SH-SY5Y (cell line): Measurements from ENCODE around the gene SHB.

Experiments used
- GATA2 ChIP-seq: IDR thresholded peaks from 2 replicates; pipeline ENCODE4 v1.6.1; 2011; ENCODE audit warnings: mild to moderate bottlenecking, low read depth, low read length
- GATA3 ChIP-seq: IDR thresholded peaks from 2 replicates; pipeline ENCODE4 v1.6.1; 2011; ENCODE audit warnings: low read depth, mild to moderate bottlenecking, low read length, moderate library complexity

The SHB gene

GRCh38 chr9:37956904-37957663, 111.9 kb downstream of the SHB start:
- TF ChIP-seq GATA3 (no peak), GATA2 (no peak)

GRCh38 chr9:37956423-37956820, 112.6 kb downstream of the SHB start:
- TF ChIP-seq GATA2, result no peak
- no peak for TF ChIP-seq GATA3

DNA sequence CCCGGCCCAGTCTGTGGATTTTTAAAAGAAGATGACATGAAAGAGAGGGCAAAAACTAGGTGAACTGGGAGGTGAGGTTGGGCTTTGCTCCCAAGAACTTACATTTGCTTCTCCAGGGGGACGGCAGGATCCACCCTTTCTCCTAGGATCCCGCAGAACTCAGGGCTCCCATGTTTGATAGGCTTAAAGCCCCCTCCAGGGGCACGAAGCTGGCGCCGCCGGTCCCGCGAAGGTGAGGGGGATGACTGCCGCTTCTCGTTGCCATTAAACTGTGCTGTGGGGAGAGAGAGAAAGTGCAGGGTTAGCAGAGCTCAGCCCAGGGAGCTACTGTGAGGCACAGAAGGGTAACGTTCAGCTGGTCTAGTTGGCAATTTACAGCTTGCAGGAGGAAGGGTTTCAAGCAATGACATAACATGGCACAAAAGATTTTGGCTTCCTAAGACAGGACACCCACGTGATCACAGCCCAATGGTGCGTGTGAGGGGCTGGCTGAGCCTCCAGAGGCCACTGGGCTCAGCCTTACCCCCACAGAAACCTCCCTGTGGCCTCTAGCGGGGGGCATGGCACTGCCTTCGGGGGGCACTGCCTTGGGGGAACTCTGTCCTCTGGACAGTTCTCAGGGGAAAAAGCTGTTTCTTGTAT, 113.1 kb downstream of the SHB start:
- TF ChIP-seq GATA3 (no peak), GATA2 (no peak)

DNA sequence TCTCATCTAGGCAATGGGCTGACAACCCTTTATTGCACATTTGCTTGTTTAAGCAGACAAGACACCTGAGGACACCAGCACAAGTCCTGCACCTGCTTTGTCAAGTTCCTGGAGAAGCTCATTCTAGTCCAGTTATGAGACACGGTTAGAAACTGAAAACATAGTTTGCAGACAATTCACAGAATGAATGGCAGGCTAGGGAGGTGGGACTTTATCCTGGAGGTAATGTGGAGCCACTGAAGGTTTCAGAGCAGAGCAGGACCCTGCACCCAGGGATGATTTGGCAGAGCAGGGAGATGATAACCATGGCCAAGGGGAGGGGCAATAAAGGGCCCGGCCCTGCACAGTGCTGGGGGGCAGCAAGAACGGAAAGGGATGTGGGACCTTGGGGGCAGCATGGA, 114.4 kb downstream of the SHB start:
- TF ChIP-seq GATA2, result no peak

DNA sequence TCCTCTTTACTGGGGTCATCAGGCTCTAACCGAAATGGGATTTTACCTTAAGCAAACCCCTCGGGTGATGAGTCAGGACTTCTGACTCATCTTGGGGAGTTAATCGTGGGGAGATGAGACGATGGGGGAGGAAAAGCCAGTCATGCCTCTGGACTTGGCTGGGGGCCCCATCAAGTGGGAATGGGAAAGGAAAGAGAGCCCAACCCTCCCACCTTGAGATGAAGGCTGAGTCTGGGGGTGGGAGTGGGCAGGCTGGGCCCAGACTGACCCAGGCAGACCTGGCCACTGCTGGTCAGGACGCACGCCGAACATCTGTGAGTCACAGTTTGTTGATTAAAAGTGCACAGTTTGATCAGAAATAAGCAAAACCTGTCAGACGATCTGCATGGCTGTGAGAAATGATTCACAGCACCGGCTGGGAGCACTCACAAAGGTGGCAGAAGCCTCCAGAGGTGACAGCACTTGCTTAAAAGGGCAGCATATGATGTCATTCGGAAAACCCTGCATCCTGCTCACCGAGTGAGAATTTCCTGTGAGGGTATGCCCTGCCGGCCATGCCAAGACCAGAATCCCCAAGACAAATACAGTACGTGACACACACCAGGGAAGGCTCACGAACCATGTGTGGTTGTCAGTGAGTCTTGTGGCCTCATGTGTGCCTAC, 115.1 kb downstream of the SHB start:
- TF ChIP-seq GATA3 (no peak), GATA2 (no peak)

DNA sequence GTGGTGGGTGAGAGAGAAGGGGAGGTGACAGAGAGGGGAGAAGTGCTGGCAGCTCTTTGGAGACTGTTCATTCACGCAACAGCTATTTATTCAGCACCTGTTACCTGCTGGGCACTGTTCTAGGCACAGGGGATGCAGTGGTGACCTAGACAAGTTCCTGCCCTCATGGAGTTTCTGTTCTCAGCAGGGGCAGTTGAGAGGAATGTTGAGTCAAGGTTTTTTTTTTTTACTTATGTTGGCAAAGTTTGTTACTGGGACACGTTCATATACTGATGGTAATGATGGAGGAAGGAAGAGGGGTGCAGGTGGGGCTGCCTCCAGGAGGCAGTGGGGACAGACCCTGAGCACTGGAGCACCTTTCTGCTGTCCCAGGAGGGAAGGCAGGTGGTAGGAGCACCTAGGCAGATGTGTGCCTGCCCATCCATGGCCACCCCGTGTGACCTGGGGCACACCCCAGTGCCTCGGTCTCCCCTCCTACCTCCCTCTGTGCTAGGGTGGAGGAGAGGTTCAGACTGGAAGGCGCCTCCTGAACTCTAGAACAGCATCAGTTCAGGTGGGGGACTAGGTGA, 115.7 kb downstream of the SHB start:
- no peak for TF ChIP-seq GATA3
- TF ChIP-seq GATA2, result no peak

DNA sequence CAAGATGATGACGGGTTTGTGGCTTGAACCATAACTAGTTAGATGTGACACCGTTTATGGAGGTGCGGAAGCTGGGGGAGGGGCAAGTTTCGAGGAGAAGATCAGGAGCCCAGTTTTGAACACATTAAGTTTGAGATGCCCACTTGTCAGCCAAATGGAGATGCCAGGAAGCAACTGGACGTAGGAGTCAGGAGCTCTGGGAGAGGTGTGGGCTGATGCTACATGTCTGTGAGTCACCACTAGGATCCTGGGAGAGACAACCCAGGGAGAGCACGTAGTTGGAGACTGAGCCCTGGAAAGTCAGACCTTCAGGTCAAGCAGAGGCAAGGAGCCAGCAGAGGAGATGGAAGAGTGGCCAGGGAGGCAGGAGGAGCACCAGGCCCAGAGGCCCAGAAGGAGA, 116.3 kb downstream of the SHB start:
- TF ChIP-seq GATA2 (no peak), GATA3 (no peak)

- no peak for TF ChIP-seq GATA2
- no peak for TF ChIP-seq GATA3
Measured at GRCh38 chr9:37951671-37952449, 117.2 kb downstream of the SHB start.

GRCh38 chr9:37950561-37950960, 118.5 kb downstream of the SHB start:
- no peak for TF ChIP-seq GATA3
- no peak for TF ChIP-seq GATA2

DNA sequence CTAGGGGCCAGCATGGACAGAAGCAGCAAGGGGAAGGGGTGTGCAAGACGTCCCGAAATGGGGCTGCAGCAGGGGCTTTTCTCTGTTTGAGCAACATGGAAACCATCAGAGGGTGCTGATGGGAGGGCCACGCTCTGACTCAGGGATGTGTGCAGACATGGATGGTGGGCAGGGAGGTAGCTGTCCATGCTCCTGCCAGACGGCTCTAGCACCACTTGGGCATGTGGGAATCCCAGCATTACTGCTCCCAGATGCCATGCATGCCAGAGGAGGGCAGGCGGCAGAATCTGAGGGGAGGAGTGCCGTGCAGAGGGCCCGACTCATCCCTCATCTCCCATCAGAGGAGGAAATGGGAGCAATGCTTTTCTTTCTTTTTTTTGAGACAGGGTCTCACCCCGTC, 119.5 kb downstream of the SHB start:
- TF ChIP-seq GATA3 (no peak), GATA2 (no peak)

DNA sequence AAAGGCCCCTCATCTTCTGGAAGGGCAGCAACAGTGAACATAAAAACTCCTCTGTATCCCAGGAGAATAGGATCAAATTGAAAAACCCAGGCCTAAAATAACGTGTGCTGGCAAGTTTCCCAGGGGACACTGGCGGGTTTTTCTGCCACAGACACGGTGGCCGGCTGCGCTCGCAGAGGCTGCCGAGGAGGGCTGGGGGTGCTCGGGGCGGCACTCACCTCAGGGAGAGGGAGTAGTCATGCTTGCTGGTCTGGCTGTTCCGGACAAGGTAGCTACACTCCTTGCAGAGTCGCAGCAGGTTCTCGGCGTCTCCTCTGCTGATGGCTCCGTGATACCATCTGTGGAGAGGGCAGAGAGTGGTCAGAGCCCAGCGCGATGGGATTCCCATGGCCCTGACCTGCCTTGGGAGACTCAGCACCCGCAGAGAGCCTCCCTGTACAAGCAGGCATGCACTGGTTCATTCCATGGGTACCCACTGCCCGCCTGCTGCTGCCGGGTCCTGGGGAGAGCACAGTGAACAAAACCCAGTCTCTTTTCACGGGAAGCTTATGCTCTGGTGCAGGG, 120.5 kb downstream of the SHB start:
- TF ChIP-seq GATA3, result no peak
- no peak for TF ChIP-seq GATA2

- TF ChIP-seq GATA2 (no peak), GATA3 (no peak)
Measured at GRCh38 chr9:37947977-37948376, 121.0 kb downstream of the SHB start.

- TF ChIP-seq GATA3, result no peak
- no peak for TF ChIP-seq GATA2
Measured at GRCh38 chr9:37947471-37947870, 121.6 kb downstream of the SHB start.

DNA sequence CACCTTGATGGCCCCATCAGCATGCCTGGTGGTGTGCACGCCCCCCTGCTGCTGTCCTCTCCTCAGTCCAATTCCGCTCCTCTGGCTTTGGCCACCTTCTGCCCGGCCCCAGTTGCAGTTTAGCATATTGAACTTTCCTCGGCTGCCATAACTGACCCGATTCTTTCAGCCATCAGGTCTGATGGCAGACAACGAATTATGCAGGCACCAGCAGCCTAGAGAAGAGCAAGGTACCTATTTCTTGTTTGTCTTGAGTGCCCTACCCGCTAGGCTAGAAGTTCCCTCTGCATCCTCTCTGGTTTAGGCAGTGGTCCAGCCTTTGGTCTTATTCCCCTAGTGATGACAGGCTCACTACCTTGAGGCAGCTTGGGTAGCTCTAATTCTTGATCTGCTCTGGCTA, 122.1 kb downstream of the SHB start:
- no peak for TF ChIP-seq GATA3
- no peak for TF ChIP-seq GATA2

GRCh38 chr9:37946041-37946440, 123.0 kb downstream of the SHB start:
- no peak for TF ChIP-seq GATA2
- no peak for TF ChIP-seq GATA3
